GM18502 (cell line): ENCODE results near the gene MAML1.

Experiments used
- ATAC-seq: cut with Tn5 transposase; IDR thresholded peaks from one replicate; pipeline ENCODE4 v1.9.1; 2021; ENCODE audit warnings: mild to moderate bottlenecking; ENCODE audit not compliant: unreplicated experiment, poor library complexity

Gene MAML1

GRCh38 chr5:179817890-179818745, 85.5 kb downstream of the MAML1 start:
- no peak for ATAC-seq

GRCh38 chr5:179818746-179819295, 86.2 kb downstream of the MAML1 start:
- ATAC-seq, result peak; percentile 67

GRCh38 chr5:179819296-179820126, 86.9 kb downstream of the MAML1 start:
- ATAC-seq, result no peak

- no peak for ATAC-seq
Measured at GRCh38 chr5:179820127-179820482, 87.5 kb downstream of the MAML1 start.

- peak; percentile 39 for ATAC-seq
Measured at GRCh38 chr5:179820483-179821297, 88.1 kb downstream of the MAML1 start, which contains the start of gene SQSTM1. TSS of gene SQSTM1 (plus strand) at chr5:179820905. CDS start at chr5:179820937, 32 bp downstream.

- peak; percentile 45 for ATAC-seq
Measured at GRCh38 chr5:179821298-179822058, 88.9 kb downstream of the MAML1 start.

GRCh38 chr5:179822059-179822432, 89.4 kb downstream of the MAML1 start:
- no peak for ATAC-seq

- no peak for ATAC-seq
Measured at GRCh38 chr5:179822444-179822990, 89.9 kb downstream of the MAML1 start.

- ATAC-seq, result no peak
Measured at GRCh38 chr5:179823937-179824744, 91.5 kb downstream of the MAML1 start.

- no peak for ATAC-seq
Measured at GRCh38 chr5:179824745-179825112, 92.1 kb downstream of the MAML1 start.

- no peak for ATAC-seq
Measured at GRCh38 chr5:179825655-179826182, 93.1 kb downstream of the MAML1 start.
